ENCODE measurements around the gene TAGLN3.
"Not testable (repeated sequence)": the region's sequence is repeated elsewhere in the genome, so short reads cannot be mapped to it uniquely, and the experiment has no call there.

TAGLN3 gene

DNA sequence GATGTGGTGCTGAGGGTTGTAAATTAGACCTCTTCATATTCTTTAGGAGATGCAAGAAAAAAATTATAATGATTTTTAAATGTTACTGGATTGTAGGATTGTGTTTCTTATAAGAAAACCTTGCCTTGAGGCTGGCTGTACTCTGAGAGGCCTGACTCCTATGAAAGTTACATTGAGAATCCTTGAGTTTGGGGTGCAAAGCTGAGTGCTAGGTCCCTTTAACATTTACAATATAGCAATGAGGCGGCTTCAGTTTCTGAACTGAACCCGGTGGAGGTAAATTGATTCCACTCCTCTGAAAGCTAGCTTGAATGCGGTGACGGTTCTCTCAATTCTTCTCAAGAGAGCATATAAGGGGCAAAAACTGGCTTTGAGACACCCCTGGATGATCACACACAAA, 35.7 kb downstream of the TAGLN3 start, which contains the start of gene TMPRSS7:
TSS of gene TMPRSS7 (plus strand) at position 301 of the 400 bp plus-strand sequence. CDS start 110 bp downstream, outside the sequence.
- H3K27ac ChIP-seq (ENCODE audit: low read length): no peak within 1 kb of the TSS
- H3K27me3 ChIP-seq (ENCODE audit: low read depth, low read length): no peaks in the 10 kb centered on the region
- H3K9me3 ChIP-seq (ENCODE audit: control insufficient read depth in 1 of 2, low read length in 2 of 2): peaks cover 0 to 3% of the 10 kb centered on the region in 2 donors
- H3K4me1 ChIP-seq (ENCODE audit: control insufficient read depth in 1 of 2, insufficient read depth in 2 of 2, low read length in 2 of 2): no peaks in the 10 kb centered on the region
- H3K36me3 ChIP-seq (ENCODE audit: control insufficient read depth in 1 of 2, insufficient read depth in 2 of 2, low read length in 2 of 2): no peaks in the 10 kb centered on the region
- H3K4me3 ChIP-seq (ENCODE audit: low read depth in 1 of 2, low read length in 2 of 2): no peak within 1 kb of the TSS

DNA sequence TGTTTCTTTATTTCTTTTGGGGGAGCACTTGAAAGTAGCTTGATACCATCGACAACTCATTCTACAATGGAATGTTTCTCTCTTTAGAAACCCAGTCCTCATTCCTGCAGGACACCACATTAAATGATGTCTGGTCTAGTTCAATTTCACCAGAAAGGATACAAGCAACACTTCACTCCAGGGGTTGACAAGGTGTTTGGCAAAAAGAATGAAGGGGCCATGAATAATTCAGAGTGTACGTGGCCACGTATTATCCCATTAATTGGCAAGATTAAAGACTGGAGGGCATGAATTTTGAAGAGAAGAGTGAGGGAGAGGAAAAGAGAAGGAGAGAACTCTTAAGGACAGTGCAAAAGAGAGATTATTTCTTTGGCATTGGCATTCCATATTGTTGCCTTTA, 36.5 kb downstream of the TAGLN3 start:
- no peaks in the 10 kb centered on the region for H3K4me1 ChIP-seq (ENCODE audit: control insufficient read depth in 1 of 2, insufficient read depth in 2 of 2, low read length in 2 of 2)
- H3K27ac ChIP-seq (ENCODE audit: low read length): no peak overlapping the region
- H3K4me3 ChIP-seq (ENCODE audit: low read depth in 1 of 2, low read length in 2 of 2): no peak overlapping the region
- H3K27me3 ChIP-seq (ENCODE audit: low read depth, low read length): no peaks in the 10 kb centered on the region
- peaks cover 0 to 3% of the 10 kb centered on the region in 2 donors for H3K9me3 ChIP-seq (ENCODE audit: control insufficient read depth in 1 of 2, low read length in 2 of 2)
- no peaks in the 10 kb centered on the region for H3K36me3 ChIP-seq (ENCODE audit: control insufficient read depth in 1 of 2, insufficient read depth in 2 of 2, low read length in 2 of 2)

DNA sequence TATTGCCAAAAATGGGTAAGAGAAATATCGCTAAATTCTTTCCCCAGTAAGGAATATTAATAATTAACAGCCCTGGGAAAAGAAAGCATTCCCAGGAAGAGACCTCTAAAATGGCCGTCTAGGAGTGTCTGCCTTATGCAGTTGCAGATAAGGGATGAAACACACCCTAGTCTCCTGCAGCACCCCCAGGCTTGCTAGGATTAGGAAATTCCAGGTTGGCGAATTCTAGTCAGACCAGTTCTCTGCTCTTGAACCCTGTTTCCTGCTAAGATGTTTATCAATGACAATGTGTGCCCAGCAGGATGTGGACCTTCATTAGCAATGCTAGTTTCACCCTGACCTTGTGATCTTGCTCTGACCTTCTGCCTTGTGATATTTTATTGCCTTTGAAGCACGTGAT, 38.5 kb downstream of the TAGLN3 start:
- H3K4me1 ChIP-seq (ENCODE audit: control insufficient read depth in 1 of 2, insufficient read depth in 2 of 2, low read length in 2 of 2); H3K36me3 ChIP-seq (ENCODE audit: control insufficient read depth in 1 of 2, insufficient read depth in 2 of 2, low read length in 2 of 2); H3K27me3 ChIP-seq (ENCODE audit: low read depth, low read length); H3K4me3 ChIP-seq (ENCODE audit: low read depth in 1 of 2, low read length in 2 of 2); H3K27ac ChIP-seq (ENCODE audit: low read length); H3K9me3 ChIP-seq (ENCODE audit: control insufficient read depth in 1 of 2, low read length in 2 of 2): not testable (repeated sequence)

DNA sequence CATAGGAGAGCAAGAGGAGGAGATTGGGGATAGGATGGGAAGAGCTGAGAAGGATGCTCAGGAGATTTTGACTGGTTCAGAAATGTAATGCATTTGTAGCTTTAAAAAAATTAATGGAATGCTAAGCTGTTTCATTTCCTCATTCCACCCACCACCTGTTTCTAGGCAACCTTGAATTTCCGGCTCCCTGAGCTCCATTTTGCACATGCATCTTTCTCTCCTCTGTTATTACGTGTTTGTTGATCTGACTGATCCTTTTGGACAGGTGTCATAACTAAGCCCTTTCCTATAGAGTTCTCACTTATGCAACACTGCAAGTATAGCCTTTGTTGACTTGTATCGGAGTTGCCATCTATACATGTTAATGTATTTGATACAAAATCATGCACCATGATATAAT, 40.1 kb downstream of the TAGLN3 start:
- no peaks in the 10 kb centered on the region for H3K4me1 ChIP-seq (ENCODE audit: control insufficient read depth in 1 of 2, insufficient read depth in 2 of 2, low read length in 2 of 2)
- no peaks in the 10 kb centered on the region for H3K36me3 ChIP-seq (ENCODE audit: control insufficient read depth in 1 of 2, insufficient read depth in 2 of 2, low read length in 2 of 2)
- no peaks in the 10 kb centered on the region for H3K27me3 ChIP-seq (ENCODE audit: low read depth, low read length)
- peaks cover 0 to 3% of the 10 kb centered on the region in 2 donors for H3K9me3 ChIP-seq (ENCODE audit: control insufficient read depth in 1 of 2, low read length in 2 of 2)
- no peak overlapping the region for H3K27ac ChIP-seq (ENCODE audit: low read length)
- no peak overlapping the region for H3K4me3 ChIP-seq (ENCODE audit: low read depth in 1 of 2, low read length in 2 of 2)

DNA sequence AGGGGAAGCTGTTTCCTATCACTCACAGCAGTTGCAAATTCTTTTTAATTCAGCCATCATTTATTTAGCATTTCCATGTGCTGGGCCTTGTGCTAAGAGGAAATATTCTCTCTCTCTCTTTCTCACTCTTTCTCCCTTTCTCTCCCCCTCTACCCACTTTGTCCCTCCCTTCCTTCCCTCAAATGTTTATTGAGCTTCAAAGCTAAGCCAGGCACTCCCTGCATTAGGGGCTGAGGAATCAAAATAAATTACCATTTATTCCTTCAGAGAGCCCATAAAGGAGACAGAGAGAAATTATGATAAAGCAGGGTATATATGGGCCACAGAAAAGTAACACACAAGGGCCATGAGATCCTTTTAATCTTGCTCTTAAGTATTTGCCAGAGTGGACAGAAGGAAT, 42.6 kb downstream of the TAGLN3 start:
- H3K4me1 ChIP-seq (ENCODE audit: control insufficient read depth in 1 of 2, insufficient read depth in 2 of 2, low read length in 2 of 2): no peaks in the 10 kb centered on the region
- peaks cover 0 to 3% of the 10 kb centered on the region in 2 donors for H3K9me3 ChIP-seq (ENCODE audit: control insufficient read depth in 1 of 2, low read length in 2 of 2)
- H3K4me3 ChIP-seq (ENCODE audit: low read depth in 1 of 2, low read length in 2 of 2): no peak overlapping the region
- no peaks in the 10 kb centered on the region for H3K36me3 ChIP-seq (ENCODE audit: control insufficient read depth in 1 of 2, insufficient read depth in 2 of 2, low read length in 2 of 2)
- H3K27me3 ChIP-seq (ENCODE audit: low read depth, low read length): no peaks in the 10 kb centered on the region
- no peak overlapping the region for H3K27ac ChIP-seq (ENCODE audit: low read length)

DNA sequence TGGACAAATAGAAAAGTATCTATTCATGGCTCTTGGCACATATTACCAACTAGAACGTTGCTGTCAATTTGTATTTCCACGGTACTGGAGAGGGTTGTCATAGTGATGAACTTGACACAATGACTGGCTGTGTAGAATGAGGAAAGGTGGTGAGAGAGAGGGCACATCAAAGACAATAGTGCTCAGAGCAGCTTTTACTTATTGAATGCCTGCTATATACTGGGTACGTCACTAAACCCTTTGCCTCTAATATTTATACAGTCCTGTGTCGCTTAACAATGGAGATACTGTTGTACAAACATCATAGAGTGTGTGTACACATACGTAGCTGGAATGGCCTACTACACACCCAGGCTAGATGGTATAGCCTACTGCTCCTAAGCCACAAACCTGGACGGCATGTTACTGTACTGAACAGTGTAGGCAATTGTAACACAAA, 44.1 kb downstream of the TAGLN3 start:
- no peak overlapping the region for H3K27ac ChIP-seq (ENCODE audit: low read length)
- no peak overlapping the region for H3K4me3 ChIP-seq (ENCODE audit: low read depth in 1 of 2, low read length in 2 of 2)

DNA sequence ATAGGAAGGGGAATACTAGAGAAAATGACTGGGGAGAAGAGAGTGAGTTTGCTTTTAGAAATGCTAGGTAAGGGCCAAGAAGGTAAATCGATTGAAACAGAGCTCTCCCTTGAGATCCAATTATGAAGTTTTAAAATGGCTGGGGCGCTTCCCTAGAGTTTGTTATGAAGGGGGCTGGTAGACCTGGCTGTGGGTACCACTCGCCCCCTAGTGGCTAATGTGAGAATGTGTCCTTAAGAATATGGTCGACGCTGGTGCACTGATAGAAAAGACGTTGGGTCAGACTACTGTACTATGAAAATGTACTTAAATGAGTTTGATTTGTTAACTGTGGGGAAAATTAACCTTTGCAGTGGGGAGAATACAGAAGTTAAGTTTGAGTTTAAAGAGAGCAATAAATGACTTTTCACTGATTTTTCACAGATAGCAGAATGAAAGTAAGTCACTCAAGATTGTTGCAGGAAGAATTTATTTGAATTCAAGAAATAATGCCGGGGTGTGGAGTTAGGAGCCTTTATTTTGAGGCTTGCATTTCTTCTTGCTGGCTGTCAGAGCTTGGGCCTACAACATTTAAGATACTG, 45.0 kb downstream of the TAGLN3 start:
- Histone ChIP-seq H3K4me3 (ENCODE audit: low read depth in 1 of 2, low read length in 2 of 2) (peak overlapping the region in 1 of 2 donors; percentile 31), H3K4me1 (ENCODE audit: control insufficient read depth in 1 of 2, insufficient read depth in 2 of 2, low read length in 2 of 2) (no peaks in the 10 kb centered on the region), H3K27me3 (ENCODE audit: low read depth, low read length) (no peaks in the 10 kb centered on the region), H3K9me3 (ENCODE audit: control insufficient read depth in 1 of 2, low read length in 2 of 2) (no peaks in the 10 kb centered on the region), H3K27ac (ENCODE audit: low read length) (no peak overlapping the region), H3K36me3 (ENCODE audit: control insufficient read depth in 1 of 2, insufficient read depth in 2 of 2, low read length in 2 of 2) (no peaks in the 10 kb centered on the region)

More for the DNA sequence above, 44.1 kb downstream of the TAGLN3 start:
- H3K9me3 ChIP-seq (ENCODE audit: control insufficient read depth in 1 of 2, low read length in 2 of 2): no peaks in the 10 kb centered on the region
- H3K36me3 ChIP-seq (ENCODE audit: control insufficient read depth in 1 of 2, insufficient read depth in 2 of 2, low read length in 2 of 2): no peaks in the 10 kb centered on the region
- no peaks in the 10 kb centered on the region for H3K27me3 ChIP-seq (ENCODE audit: low read depth, low read length)
- H3K4me1 ChIP-seq (ENCODE audit: control insufficient read depth in 1 of 2, insufficient read depth in 2 of 2, low read length in 2 of 2): no peaks in the 10 kb centered on the region

DNA sequence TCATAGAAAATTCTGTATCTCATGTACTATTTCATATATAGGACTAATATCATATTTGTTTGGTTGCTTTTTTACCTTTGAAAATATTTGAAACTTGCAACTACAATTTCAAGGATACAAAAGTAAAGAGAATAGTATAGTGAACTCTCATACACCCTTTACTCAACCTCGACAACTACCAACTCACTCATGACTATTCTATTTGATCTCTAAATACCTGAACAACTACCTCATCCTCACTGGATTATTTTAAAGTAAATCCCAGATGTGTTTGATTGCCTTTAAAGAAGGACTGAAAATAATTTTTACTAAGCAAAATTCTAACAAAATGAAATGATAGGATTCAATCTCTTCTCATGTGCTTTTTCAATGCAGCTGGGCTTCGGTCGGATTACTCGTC, 47.9 kb downstream of the TAGLN3 start:
- Histone ChIP-seq H3K27me3 (ENCODE audit: low read depth, low read length) (no peaks in the 10 kb centered on the region), H3K9me3 (ENCODE audit: control insufficient read depth in 1 of 2, low read length in 2 of 2) (no peaks in the 10 kb centered on the region), H3K27ac (ENCODE audit: low read length) (no peak overlapping the region), H3K4me3 (ENCODE audit: low read depth in 1 of 2, low read length in 2 of 2) (no peak overlapping the region), H3K36me3 (ENCODE audit: control insufficient read depth in 1 of 2, insufficient read depth in 2 of 2, low read length in 2 of 2) (no peaks in the 10 kb centered on the region), H3K4me1 (ENCODE audit: control insufficient read depth in 1 of 2, insufficient read depth in 2 of 2, low read length in 2 of 2) (no peaks in the 10 kb centered on the region)

DNA sequence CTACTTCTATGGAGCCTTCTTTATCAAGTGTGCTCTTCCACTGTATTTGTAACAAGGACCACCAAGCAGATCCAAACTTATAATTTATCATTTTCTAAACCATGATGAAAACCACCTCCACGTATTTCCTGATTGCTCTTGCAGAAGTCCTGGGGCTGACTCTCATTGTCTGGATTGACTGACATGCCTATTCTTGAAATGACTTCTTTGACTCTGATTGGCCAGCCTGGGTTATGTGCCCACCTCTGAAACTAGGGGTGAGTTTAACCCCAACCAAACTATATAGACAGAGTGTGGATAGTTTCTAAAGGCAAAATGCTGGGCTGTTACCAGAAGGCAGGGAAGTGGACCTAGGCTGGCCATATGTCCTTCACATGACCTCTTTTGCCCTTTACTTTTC, 48.5 kb downstream of the TAGLN3 start:
- Histone ChIP-seq H3K36me3 (ENCODE audit: control insufficient read depth in 1 of 2, insufficient read depth in 2 of 2, low read length in 2 of 2) (no peaks in the 10 kb centered on the region), H3K27me3 (ENCODE audit: low read depth, low read length) (no peaks in the 10 kb centered on the region), H3K4me3 (ENCODE audit: low read depth in 1 of 2, low read length in 2 of 2) (no peak overlapping the region), H3K27ac (ENCODE audit: low read length) (no peak overlapping the region), H3K4me1 (ENCODE audit: control insufficient read depth in 1 of 2, insufficient read depth in 2 of 2, low read length in 2 of 2) (no peaks in the 10 kb centered on the region), H3K9me3 (ENCODE audit: control insufficient read depth in 1 of 2, low read length in 2 of 2) (no peaks in the 10 kb centered on the region)

DNA sequence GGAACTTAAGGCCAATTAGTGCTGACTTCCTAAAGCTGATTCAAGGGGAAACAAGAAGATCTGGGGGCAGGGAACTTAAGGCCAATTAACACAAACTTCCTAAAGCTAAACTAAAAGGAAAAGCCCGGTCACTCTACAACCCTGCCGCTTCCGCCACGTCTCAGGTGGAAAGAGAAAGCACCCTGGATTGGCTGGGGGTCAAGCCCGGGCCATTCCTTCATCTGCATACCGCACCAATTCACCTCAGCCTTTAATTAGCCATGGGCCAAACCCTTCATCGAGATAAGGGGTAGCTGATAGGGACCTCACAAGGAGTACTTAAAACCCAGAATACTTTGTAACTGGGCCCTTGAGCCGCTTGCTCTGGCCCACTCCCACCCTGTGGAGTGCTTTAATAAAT, 50.2 kb downstream of the TAGLN3 start:
- Histone ChIP-seq H3K9me3 (ENCODE audit: control insufficient read depth in 1 of 2, low read length in 2 of 2) (no peaks in the 10 kb centered on the region), H3K27me3 (ENCODE audit: low read depth, low read length) (no peaks in the 10 kb centered on the region), H3K27ac (ENCODE audit: low read length) (no peak overlapping the region), H3K4me3 (ENCODE audit: low read depth in 1 of 2, low read length in 2 of 2) (no peak overlapping the region), H3K4me1 (ENCODE audit: control insufficient read depth in 1 of 2, insufficient read depth in 2 of 2, low read length in 2 of 2) (no peaks in the 10 kb centered on the region), H3K36me3 (ENCODE audit: control insufficient read depth in 1 of 2, insufficient read depth in 2 of 2, low read length in 2 of 2) (no peaks in the 10 kb centered on the region)

DNA sequence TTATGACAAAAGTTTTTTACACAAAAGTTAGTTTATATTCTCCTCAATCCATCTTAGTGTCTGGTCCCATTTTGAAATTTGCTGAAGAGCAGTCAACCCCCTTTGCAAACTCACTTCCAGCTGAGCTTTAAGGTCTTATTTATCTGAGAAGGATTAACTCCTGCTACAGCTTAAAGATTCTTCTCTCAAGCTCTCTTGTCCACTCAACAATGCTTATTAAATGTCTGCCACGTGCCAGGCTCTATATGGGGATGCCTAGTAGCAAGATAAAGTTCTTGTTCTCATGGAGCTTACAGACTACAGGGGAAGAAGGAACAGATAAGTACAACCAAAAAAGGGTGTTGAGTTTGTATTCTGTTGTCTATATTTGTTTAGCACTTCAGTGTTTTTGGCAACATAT, 54.5 kb downstream of the TAGLN3 start:
- no peaks in the 10 kb centered on the region for H3K4me1 ChIP-seq (ENCODE audit: control insufficient read depth in 1 of 2, insufficient read depth in 2 of 2, low read length in 2 of 2)
- no peaks in the 10 kb centered on the region for H3K27me3 ChIP-seq (ENCODE audit: low read depth, low read length)
- H3K4me3 ChIP-seq (ENCODE audit: low read depth in 1 of 2, low read length in 2 of 2): no peak overlapping the region
- no peaks in the 10 kb centered on the region for H3K9me3 ChIP-seq (ENCODE audit: control insufficient read depth in 1 of 2, low read length in 2 of 2)
- H3K36me3 ChIP-seq (ENCODE audit: control insufficient read depth in 1 of 2, insufficient read depth in 2 of 2, low read length in 2 of 2): no peaks in the 10 kb centered on the region
- no peak overlapping the region for H3K27ac ChIP-seq (ENCODE audit: low read length)

DNA sequence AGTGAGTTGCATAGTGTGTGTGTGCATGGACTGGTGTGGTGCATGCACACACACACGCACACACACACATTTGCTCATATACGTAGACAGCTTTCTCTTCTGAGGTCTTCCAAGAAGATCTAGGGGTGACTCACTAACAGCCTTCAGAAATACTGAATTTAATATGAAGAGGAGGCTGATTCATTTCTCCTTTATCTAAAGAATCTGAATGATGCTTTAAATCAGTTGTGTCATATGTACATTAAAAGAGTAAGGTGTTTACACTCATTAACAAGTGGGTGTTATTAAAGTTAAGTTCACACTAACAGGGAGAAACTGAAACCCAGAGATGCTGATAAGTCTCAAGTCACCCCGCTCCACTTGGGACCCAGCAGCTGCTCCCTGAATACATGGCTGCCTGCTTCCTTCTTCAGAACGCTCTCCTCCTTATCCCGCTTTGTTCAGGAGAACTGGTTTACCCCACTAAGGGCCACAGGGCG, 57.8 kb downstream of the TAGLN3 start:
- H3K27ac ChIP-seq (ENCODE audit: low read length): no peak overlapping the region
- H3K9me3 ChIP-seq (ENCODE audit: control insufficient read depth in 1 of 2, low read length in 2 of 2): no peaks in the 10 kb centered on the region
- no peaks in the 10 kb centered on the region for H3K36me3 ChIP-seq (ENCODE audit: control insufficient read depth in 1 of 2, insufficient read depth in 2 of 2, low read length in 2 of 2)
- no peaks in the 10 kb centered on the region for H3K4me1 ChIP-seq (ENCODE audit: control insufficient read depth in 1 of 2, insufficient read depth in 2 of 2, low read length in 2 of 2)
- no peak overlapping the region for H3K4me3 ChIP-seq (ENCODE audit: low read depth in 1 of 2, low read length in 2 of 2)
- no peaks in the 10 kb centered on the region for H3K27me3 ChIP-seq (ENCODE audit: low read depth, low read length)

All from muscle layer of duodenum (tissue), 2 donors.